ENCODE measurements around the gene RPS6KB1. TPM values are rescaled to one million over a fixed set of nuclear protein-coding genes. Genes with fewer than 3 reads are reported as not detected.
"Not testable (repeated sequence)": the region's sequence is repeated elsewhere in the genome, so short reads cannot be mapped to it uniquely, and the experiment has no call there.

RPS6KB1 gene
- 10 to 100 TPM; 50.8 to 95.1 TPM for total RNA-seq

- DNase-seq (ENCODE audit: low spot score), result peak; percentile 97
- peaks cover 21% of the 10 kb centered on the region for H3K36me3 Mint-ChIP-seq
- no peaks in the 10 kb centered on the region for H3K9me3 Mint-ChIP-seq
- ATAC-seq, result peak; percentile 97 to 98
- H3K4me1 Mint-ChIP-seq (ENCODE audit: low read depth in 2 of 2), result peaks cover 37 to 38% of the 10 kb centered on the region in 2 donors
- H3K27me3 Mint-ChIP-seq, result no peaks in the 10 kb centered on the region
- H3K4me3 Mint-ChIP-seq, result peak within 1 kb of the TSS; percentile 99
- peak within 1 kb of the TSS; percentile 91 to 95 for H3K27ac Mint-ChIP-seq
These were observed at the start of gene RPS6KB1, which contains the start of gene TUBD1 for GRCh38 chr17:59892924-59893675. Gene RPS6KB1, plus strand, starts transcription at chr17:59893121. Its CDS starts 64 bp downstream, at chr17:59893185. Gene TUBD1, minus strand, starts transcription at chr17:59892943. Its CDS starts 1,941 bp downstream, at chr17:59891002.

GRCh38 chr17:59844884-59845594 is 47.9 kb upstream of the RPS6KB1 start:
- peaks cover 25% of the 10 kb centered on the region for H3K36me3 Mint-ChIP-seq

GRCh38 chr17:59845595-59846393 is 47.1 kb upstream of the RPS6KB1 start:
- Mint-ChIP-seq H3K9me3 (no peaks in the 10 kb centered on the region), H3K27ac (peak overlapping the region; percentile 100), H3K27me3 (no peaks in the 10 kb centered on the region), H3K4me3 (peak overlapping the region; percentile 81), H3K4me1 (ENCODE audit: low read depth in 2 of 2) (peaks cover 69 to 75% of the 10 kb centered on the region in 2 donors), H3K36me3 (peaks cover 18% of the 10 kb centered on the region)
- no peak for DNase-seq (ENCODE audit: low spot score)
- peak; percentile 27 to 37 for ATAC-seq

More at GRCh38 chr17:59844884-59845594, 47.9 kb upstream of the RPS6KB1 start:
- no peaks in the 10 kb centered on the region for H3K9me3 Mint-ChIP-seq
- H3K4me3 Mint-ChIP-seq, result peak overlapping the region; percentile 81
- H3K4me1 Mint-ChIP-seq (ENCODE audit: low read depth in 2 of 2), result peaks cover 73 to 83% of the 10 kb centered on the region in 2 donors
- no peaks in the 10 kb centered on the region for H3K27me3 Mint-ChIP-seq
- DNase-seq (ENCODE audit: low spot score) (no peak), ATAC-seq (no peak)
- H3K27ac Mint-ChIP-seq, result peak overlapping the region; percentile 100

GRCh38 chr17:59846394-59847165 is 46.3 kb upstream of the RPS6KB1 start:
- ATAC-seq (peak; percentile 52 to 67), DNase-seq (ENCODE audit: low spot score) (no peak)
- H3K4me1 Mint-ChIP-seq (ENCODE audit: low read depth in 2 of 2), result peaks cover 61 to 67% of the 10 kb centered on the region in 2 donors
- H3K4me3 Mint-ChIP-seq, result peak overlapping the region; percentile 81
- H3K27me3 Mint-ChIP-seq, result no peaks in the 10 kb centered on the region
- peaks cover 10% of the 10 kb centered on the region for H3K36me3 Mint-ChIP-seq
- H3K9me3 Mint-ChIP-seq, result no peaks in the 10 kb centered on the region
- peak overlapping the region; percentile 100 for H3K27ac Mint-ChIP-seq

GRCh38 chr17:59848385-59848668 is 44.6 kb upstream of the RPS6KB1 start:
- peaks cover 55 to 57% of the 10 kb centered on the region in 2 donors for H3K4me1 Mint-ChIP-seq (ENCODE audit: low read depth in 2 of 2)
- DNase-seq (ENCODE audit: low spot score), result no peak
- ATAC-seq, result no peak
- H3K27me3 Mint-ChIP-seq, result no peaks in the 10 kb centered on the region
- H3K9me3 Mint-ChIP-seq, result no peaks in the 10 kb centered on the region
- H3K27ac Mint-ChIP-seq, result peak overlapping the region; percentile 100
- H3K36me3 Mint-ChIP-seq, result peaks cover 4% of the 10 kb centered on the region
- H3K4me3 Mint-ChIP-seq, result peak overlapping the region; percentile 69

- peak overlapping the region; percentile 100 for H3K27ac Mint-ChIP-seq
- H3K4me3 Mint-ChIP-seq, result peak overlapping the region; percentile 69
- H3K36me3 Mint-ChIP-seq, result peaks cover 5% of the 10 kb centered on the region
- peak; percentile 92 for DNase-seq (ENCODE audit: low spot score)
- peak; percentile 90 for ATAC-seq
- H3K4me1 Mint-ChIP-seq (ENCODE audit: low read depth in 2 of 2), result peaks cover 54 to 56% of the 10 kb centered on the region in 2 donors
- H3K9me3 Mint-ChIP-seq, result no peaks in the 10 kb centered on the region
- H3K27me3 Mint-ChIP-seq, result no peaks in the 10 kb centered on the region
These were observed 44.1 kb upstream of the RPS6KB1 start for GRCh38 chr17:59848778-59849177.

GRCh38 chr17:59850311-59850710 is 42.6 kb upstream of the RPS6KB1 start:
- not testable (repeated sequence) for H3K27me3 Mint-ChIP-seq; H3K4me3 Mint-ChIP-seq; H3K9me3 Mint-ChIP-seq; ATAC-seq; DNase-seq (ENCODE audit: low spot score); H3K36me3 Mint-ChIP-seq
- Mint-ChIP-seq H3K4me1 (ENCODE audit: low read depth in 2 of 2) (peaks cover 47 to 51% of the 10 kb centered on the region in 2 donors), H3K27ac (peak overlapping the region in 1 of 2 donors; percentile 100)

GRCh38 chr17:59851439-59852375 is 41.2 kb upstream of the RPS6KB1 start:
- no peak for ATAC-seq
- H3K36me3 Mint-ChIP-seq, result peaks cover 5% of the 10 kb centered on the region
- H3K27ac Mint-ChIP-seq, result peak overlapping the region; percentile 26 to 82
- no peak overlapping the region for H3K4me3 Mint-ChIP-seq
- H3K27me3 Mint-ChIP-seq, result no peaks in the 10 kb centered on the region
- no peak for DNase-seq (ENCODE audit: low spot score)
- peaks cover 38 to 44% of the 10 kb centered on the region in 2 donors for H3K4me1 Mint-ChIP-seq (ENCODE audit: low read depth in 2 of 2)
- no peaks in the 10 kb centered on the region for H3K9me3 Mint-ChIP-seq

- Mint-ChIP-seq H3K4me1 (ENCODE audit: low read depth in 2 of 2) (peaks cover 36 to 41% of the 10 kb centered on the region in 2 donors), H3K4me3 (peak overlapping the region; percentile 37), H3K27ac (peak overlapping the region; percentile 74 to 82)
- H3K27me3 Mint-ChIP-seq; H3K36me3 Mint-ChIP-seq; DNase-seq (ENCODE audit: low spot score); ATAC-seq; H3K9me3 Mint-ChIP-seq: not testable (repeated sequence)
These were observed 40.1 kb upstream of the RPS6KB1 start for GRCh38 chr17:59852847-59853167.

- Mint-ChIP-seq H3K9me3 (no peaks in the 10 kb centered on the region), H3K27me3 (no peaks in the 10 kb centered on the region), H3K4me3 (peak overlapping the region; percentile 37), H3K4me1 (ENCODE audit: low read depth in 2 of 2) (peaks cover 34 to 39% of the 10 kb centered on the region in 2 donors), H3K27ac (peak overlapping the region; percentile 74 to 82), H3K36me3 (peaks cover 5% of the 10 kb centered on the region)
- DNase-seq (ENCODE audit: low spot score) (no peak), ATAC-seq (peak in 1 of 2 donors; percentile 55)
These were observed 39.6 kb upstream of the RPS6KB1 start for GRCh38 chr17:59853168-59853918.

- H3K9me3 Mint-ChIP-seq; H3K27me3 Mint-ChIP-seq; ATAC-seq; DNase-seq (ENCODE audit: low spot score); H3K4me3 Mint-ChIP-seq; H3K36me3 Mint-ChIP-seq: not testable (repeated sequence)
- Mint-ChIP-seq H3K4me1 (ENCODE audit: low read depth in 2 of 2) (peaks cover 26 to 33% of the 10 kb centered on the region in 2 donors), H3K27ac (peak overlapping the region; percentile 74 to 82)
These were observed 38.8 kb upstream of the RPS6KB1 start for GRCh38 chr17:59853919-59854729.

All from natural killer cell treated with Interleukin-12 subunit alpha and Interleukin-12 subunit beta and Interleukin-15 and Interleukin-18, amount 100 ng/mL, for 72 hours (primary cell).